GM12892 (cell line): ENCODE measurements around the gene CHTF18.

Experiments used
- DNase-seq: peaks from one replicate; pipeline ENCODE4 v3.0.0; 2011; ENCODE audit not compliant: insufficient read length
- FAIRE-seq: peaks from 2 replicates; lab custom pipeline; 2011; peaks lifted over from hg19 to GRCh38; lab: Jason Lieb, UNC
- POLR2A ChIP-seq: IDR thresholded peaks from 2 replicates; pipeline ENCODE4 v1.6.1; 2011; ENCODE audit warnings: low read depth, low read length, control low read depth
- POLR2AphosphoS5 ChIP-seq: IDR thresholded peaks from 2 replicates; pipeline ENCODE4 v1.6.1; 2011; ENCODE audit warnings: low read depth, low read length, control low read depth
- TAF1 ChIP-seq: IDR thresholded peaks from 2 replicates; pipeline ENCODE4 v1.6.1; 2011; ENCODE audit warnings: low read depth, mild to moderate bottlenecking, control low read depth, low read length, borderline replicate concordance

CHTF18 gene

GRCh38 chr16:779561-779960 lies 8.9 kb upstream of the CHTF18 start:
- TF ChIP-seq POLR2A: no peak
- no peak for TF ChIP-seq POLR2AphosphoS5
- TF ChIP-seq TAF1: no peak
- FAIRE-seq (no peak), DNase-seq (no peak)

- DNase-seq: no peak
- no peak for FAIRE-seq
- TF ChIP-seq POLR2AphosphoS5 (no peak), TAF1 (no peak), POLR2A (no peak)
These were observed 8.1 kb upstream of the CHTF18 start for GRCh38 chr16:780296-780695.

- FAIRE-seq (no peak), DNase-seq (no peak)
- TF ChIP-seq TAF1 (no peak), POLR2A (no peak), POLR2AphosphoS5 (no peak)
These were observed 6.9 kb upstream of the CHTF18 start for GRCh38 chr16:781346-782010.

- FAIRE-seq (no peak), DNase-seq (no peak)
- TF ChIP-seq POLR2A: no peak
- TF ChIP-seq POLR2AphosphoS5: no peak
- no peak for TF ChIP-seq TAF1
These were observed 6.2 kb upstream of the CHTF18 start for GRCh38 chr16:782258-782657.

- TF ChIP-seq POLR2AphosphoS5: no peak; the same call in 1 of the 2 replicates
- TF ChIP-seq TAF1: no peak
- TF ChIP-seq POLR2A: no peak
- FAIRE-seq (no peak), DNase-seq (no peak)
These were observed 5.5 kb upstream of the CHTF18 start for GRCh38 chr16:782766-783403.

- TF ChIP-seq TAF1 (no peak), POLR2AphosphoS5 (no peak), POLR2A (no peak)
- FAIRE-seq (no peak), DNase-seq (no peak)
These were observed 4.8 kb upstream of the CHTF18 start for GRCh38 chr16:783404-784161.

- FAIRE-seq (no peak), DNase-seq (no peak)
- TF ChIP-seq POLR2AphosphoS5: no peak
- no peak for TF ChIP-seq TAF1
- no peak for TF ChIP-seq POLR2A
These were observed 4.0 kb upstream of the CHTF18 start for GRCh38 chr16:784431-784830.

GRCh38 chr16:785563-786535 lies 2.6 kb upstream of the CHTF18 start:
- TF ChIP-seq POLR2AphosphoS5: no peak
- TF ChIP-seq POLR2A: no peak
- TF ChIP-seq TAF1: no peak

GRCh38 chr16:787321-787966 lies 976 bp upstream of the CHTF18 start:
- TF ChIP-seq POLR2AphosphoS5 (no peak), POLR2A (no peak), TAF1 (no peak)
- no peak for DNase-seq
- FAIRE-seq: no peak

More at GRCh38 chr16:785563-786535, 2.6 kb upstream of the CHTF18 start:
- FAIRE-seq (peak; percentile 69), DNase-seq (peak; percentile 79)

- DNase-seq: no peak
- TF ChIP-seq POLR2AphosphoS5 (peak; percentile 52; the same call in 1 of the 2 replicates), POLR2A (peak; percentile 69; the same call in 1 of the 2 replicates), TAF1 (peak; percentile 49; the same call in 1 of the 2 replicates)
- FAIRE-seq: no peak
These were observed 432 bp upstream of the CHTF18 start, which contains the start of gene RPUSD1 for GRCh38 chr16:787978-788398. Gene RPUSD1 (minus strand): TSS chr16:788381. CDS start chr16:787737, 644 bp downstream.
